ENCODE measurements around the gene ITPRID2. TPM values are rescaled to one million over a fixed set of nuclear protein-coding genes. Genes with fewer than 3 reads are reported as not detected.

Gene ITPRID2
- total RNA-seq, 1 experiment from 2014 or later: 54.8 TPM

GRCh38 chr2:181858600-181858999 is 32.9 kb upstream of the ITPRID2 start:
- no peak for DNase-seq
- H3K4me1 Mint-ChIP-seq (ENCODE audit: low read depth, unreplicated experiment): no peaks in the 10 kb centered on the region
- no peak overlapping the region for H3K4me3 ChIP-seq (ENCODE audit: low read depth, low read length)
- no peaks in the 10 kb centered on the region for H3K9me3 ChIP-seq
- H3K9me3 Mint-ChIP-seq (ENCODE audit: unreplicated experiment): no peaks in the 10 kb centered on the region
- H3K27me3 ChIP-seq (replicated peaks; ENCODE audit: control insufficient read depth, insufficient read depth, low read length): no peaks in the 10 kb centered on the region
- H3K4me3 Mint-ChIP-seq (ENCODE audit: unreplicated experiment): no peak overlapping the region
- BruUV-seq (replicated peaks): no TSS peak
- no peak overlapping the region for H3K27ac Mint-ChIP-seq (ENCODE audit: unreplicated experiment)
- no peaks in the 10 kb centered on the region for H3K36me3 Mint-ChIP-seq (ENCODE audit: insufficient read depth, unreplicated experiment)
- CTCF ChIA-PET: no interaction called here
- TF ChIP-seq CTCF (IDR thresholded peaks at IDR 0.05; ENCODE audit: insufficient read depth in 1 of 2, low read depth in 1 of 2, low read length in 1 of 2, severe bottlenecking in 1 of 2, unreplicated experiment in 1 of 2): no peak
- POLR2A ChIA-PET: no interaction called here
- intact Hi-C loops (cut with micrococcal nuclease; ENCODE audit: unreplicated experiment): no loop called here
- no peaks in the 10 kb centered on the region for H3K27me3 Mint-ChIP-seq (ENCODE audit: insufficient read depth, unreplicated experiment)
- no peaks in the 10 kb centered on the region for H3K4me1 ChIP-seq
- no peaks in the 10 kb centered on the region for H3K36me3 ChIP-seq (ENCODE audit: control insufficient read depth, insufficient read depth, low read length)

GRCh38 chr2:181859123-181859522 is 32.4 kb upstream of the ITPRID2 start:
- no peak overlapping the region for H3K4me3 ChIP-seq (ENCODE audit: low read depth, low read length)
- Mint-ChIP-seq H3K4me1 (ENCODE audit: low read depth, unreplicated experiment) (no peaks in the 10 kb centered on the region), H3K4me3 (ENCODE audit: unreplicated experiment) (no peak overlapping the region), H3K36me3 (ENCODE audit: insufficient read depth, unreplicated experiment) (no peaks in the 10 kb centered on the region), H3K9me3 (ENCODE audit: unreplicated experiment) (no peaks in the 10 kb centered on the region), H3K27ac (ENCODE audit: unreplicated experiment) (no peak overlapping the region), H3K27me3 (ENCODE audit: insufficient read depth, unreplicated experiment) (no peaks in the 10 kb centered on the region)
- BruUV-seq (replicated peaks): no TSS peak
- no peaks in the 10 kb centered on the region for H3K4me1 ChIP-seq
- H3K27me3 ChIP-seq (replicated peaks; ENCODE audit: control insufficient read depth, insufficient read depth, low read length): no peaks in the 10 kb centered on the region
- intact Hi-C loops (cut with micrococcal nuclease; ENCODE audit: unreplicated experiment): no loop called here
- DNase-seq: no peak
- CTCF ChIA-PET: no interaction called here
- TF ChIP-seq CTCF (IDR thresholded peaks at IDR 0.05; ENCODE audit: insufficient read depth in 1 of 2, low read depth in 1 of 2, low read length in 1 of 2, severe bottlenecking in 1 of 2, unreplicated experiment in 1 of 2): no peak
- POLR2A ChIA-PET: no interaction called here
- no peaks in the 10 kb centered on the region for H3K36me3 ChIP-seq (ENCODE audit: control insufficient read depth, insufficient read depth, low read length)
- H3K9me3 ChIP-seq: no peaks in the 10 kb centered on the region

- Histone ChIP-seq H3K36me3 (ENCODE audit: control insufficient read depth, insufficient read depth, low read length) (no peaks in the 10 kb centered on the region), H3K9me3 (no peaks in the 10 kb centered on the region), H3K4me3 (ENCODE audit: low read depth, low read length) (no peak overlapping the region), H3K27me3 (replicated peaks; ENCODE audit: control insufficient read depth, insufficient read depth, low read length) (no peaks in the 10 kb centered on the region), H3K4me1 (no peaks in the 10 kb centered on the region)
- Mint-ChIP-seq H3K36me3 (ENCODE audit: insufficient read depth, unreplicated experiment) (no peaks in the 10 kb centered on the region), H3K4me3 (ENCODE audit: unreplicated experiment) (no peak overlapping the region), H3K27me3 (ENCODE audit: insufficient read depth, unreplicated experiment) (no peaks in the 10 kb centered on the region), H3K27ac (ENCODE audit: unreplicated experiment) (no peak overlapping the region), H3K9me3 (ENCODE audit: unreplicated experiment) (no peaks in the 10 kb centered on the region), H3K4me1 (ENCODE audit: low read depth, unreplicated experiment) (no peaks in the 10 kb centered on the region)
- no peak for DNase-seq
- intact Hi-C loops (cut with micrococcal nuclease; ENCODE audit: unreplicated experiment): no loop called here
- TF ChIP-seq CTCF (IDR thresholded peaks at IDR 0.05; ENCODE audit: insufficient read depth in 1 of 2, low read depth in 1 of 2, low read length in 1 of 2, severe bottlenecking in 1 of 2, unreplicated experiment in 1 of 2): no peak
- ChIA-PET CTCF (no interaction called here), POLR2A (no interaction called here)
- BruUV-seq (replicated peaks): no TSS peak
Observed at GRCh38 chr2:181859803-181860202, 31.7 kb upstream of the ITPRID2 start.

Data from Caco-2 (cell line).